Nephron (organoid): ENCODE results near the gene THADA.

Source experiments
- H3K27ac Mint-ChIP-seq, 3 experiments: 2 replicates each; pipeline ENCODE4 v1.8.0; 2020; ENCODE audit warnings: mixed read lengths in 3 of 3, mild to moderate bottlenecking in 2 of 3, moderate library complexity in 1 of 3
- H3K27me3 Mint-ChIP-seq: 2 replicates; pipeline ENCODE4 v1.8.0; 2021; ENCODE audit warnings: low read depth, mild to moderate bottlenecking, moderate library complexity, mixed read lengths
- H3K36me3 Mint-ChIP-seq: 2 replicates; pipeline ENCODE4 v1.8.0; 2020; ENCODE audit warnings: low read depth, mixed read lengths
- H3K4me1 Mint-ChIP-seq: 2 replicates; pipeline ENCODE4 v1.8.0; 2020; ENCODE audit warnings: mixed read lengths
- H3K4me3 Mint-ChIP-seq, 3 experiments: 2 replicates each; pipeline ENCODE4 v1.8.0; 2020; ENCODE audit warnings: mild to moderate bottlenecking in 3 of 3, mixed read lengths in 3 of 3, moderate library complexity in 2 of 3
- H3K9me3 Mint-ChIP-seq: 2 replicates; pipeline ENCODE4 v1.8.0; 2020; ENCODE audit warnings: mixed read lengths
- CTCF ChIP-seq, 3 experiments: fragments of 200-600 bp; sonication (generic); IDR thresholded peaks; one replicate each; pipeline ENCODE4 v1.5.0; 2021; ENCODE audit warnings: antibody characterized with exemption in 3 of 3; ENCODE audit not compliant: unreplicated experiment in 3 of 3

The THADA gene

GRCh38 chr2:43461453-43462073 is 134.3 kb downstream of the THADA start:
- Mint-ChIP-seq H3K4me1 (peaks cover 60% of the 10 kb centered on the region), H3K36me3 (peaks cover 4% of the 10 kb centered on the region), H3K4me3 (no peak overlapping the region), H3K9me3 (no peaks in the 10 kb centered on the region), H3K27me3 (no peaks in the 10 kb centered on the region), H3K27ac (peak overlapping the region; percentile 91 to 95 (median 94))
- TF ChIP-seq CTCF (IDR thresholded peaks at IDR 0.05; ENCODE audit: unreplicated experiment in 3 of 3), result no peak

DNA sequence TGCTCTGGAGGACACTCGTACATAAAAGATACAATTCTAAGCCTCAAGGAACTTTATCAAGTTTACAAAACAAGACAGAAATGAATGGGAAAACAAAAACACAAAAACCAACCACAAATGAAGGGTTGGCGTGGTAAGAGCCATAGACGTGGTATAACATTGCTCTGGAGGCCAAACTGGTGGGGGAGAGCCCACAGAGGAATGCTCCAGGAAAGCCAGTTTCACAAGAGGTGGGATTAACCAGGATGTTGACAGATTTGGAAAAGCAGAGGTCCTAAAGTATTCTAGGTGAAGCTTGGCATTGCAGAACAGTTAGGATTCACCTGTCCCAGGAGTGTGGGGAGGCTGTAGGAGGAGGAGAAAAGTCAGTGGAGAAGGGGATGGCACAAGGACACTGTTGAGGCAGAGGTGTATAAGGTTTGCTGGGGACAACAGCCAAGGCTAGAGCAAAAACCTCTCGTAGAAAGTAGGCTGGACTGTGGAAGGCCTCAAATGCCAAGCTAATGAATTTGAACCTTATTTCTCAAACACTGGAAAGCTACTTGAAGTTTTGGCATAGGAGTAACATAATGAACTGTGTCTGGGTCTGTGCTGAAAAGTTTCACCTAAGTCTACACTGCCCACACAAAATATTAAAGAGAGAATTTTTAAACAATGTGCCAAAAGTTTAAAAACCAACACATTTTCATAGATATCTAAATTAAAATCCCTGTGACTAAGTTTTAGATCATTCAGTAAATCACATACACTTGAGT is 135.1 kb downstream of the THADA start:
- peaks cover 55% of the 10 kb centered on the region for H3K4me1 Mint-ChIP-seq
- no peaks in the 10 kb centered on the region for H3K9me3 Mint-ChIP-seq
- peaks cover 2% of the 10 kb centered on the region for H3K36me3 Mint-ChIP-seq
- H3K4me3 Mint-ChIP-seq, result no peak overlapping the region
- no peaks in the 10 kb centered on the region for H3K27me3 Mint-ChIP-seq
- peak overlapping the region; percentile 91 to 95 (median 94) for H3K27ac Mint-ChIP-seq
- no peak for TF ChIP-seq CTCF (IDR thresholded peaks at IDR 0.05; ENCODE audit: unreplicated experiment in 3 of 3)

GRCh38 chr2:43460174-43460546 is 135.7 kb downstream of the THADA start:
- peak overlapping the region; percentile 91 to 95 (median 94) for H3K27ac Mint-ChIP-seq
- H3K4me1 Mint-ChIP-seq, result peaks cover 55% of the 10 kb centered on the region
- no peaks in the 10 kb centered on the region for H3K9me3 Mint-ChIP-seq
- H3K4me3 Mint-ChIP-seq, result no peak overlapping the region
- H3K36me3 Mint-ChIP-seq, result no peaks in the 10 kb centered on the region
- TF ChIP-seq CTCF (IDR thresholded peaks at IDR 0.05; ENCODE audit: unreplicated experiment in 3 of 3), result no peak
- H3K27me3 Mint-ChIP-seq, result no peaks in the 10 kb centered on the region

DNA sequence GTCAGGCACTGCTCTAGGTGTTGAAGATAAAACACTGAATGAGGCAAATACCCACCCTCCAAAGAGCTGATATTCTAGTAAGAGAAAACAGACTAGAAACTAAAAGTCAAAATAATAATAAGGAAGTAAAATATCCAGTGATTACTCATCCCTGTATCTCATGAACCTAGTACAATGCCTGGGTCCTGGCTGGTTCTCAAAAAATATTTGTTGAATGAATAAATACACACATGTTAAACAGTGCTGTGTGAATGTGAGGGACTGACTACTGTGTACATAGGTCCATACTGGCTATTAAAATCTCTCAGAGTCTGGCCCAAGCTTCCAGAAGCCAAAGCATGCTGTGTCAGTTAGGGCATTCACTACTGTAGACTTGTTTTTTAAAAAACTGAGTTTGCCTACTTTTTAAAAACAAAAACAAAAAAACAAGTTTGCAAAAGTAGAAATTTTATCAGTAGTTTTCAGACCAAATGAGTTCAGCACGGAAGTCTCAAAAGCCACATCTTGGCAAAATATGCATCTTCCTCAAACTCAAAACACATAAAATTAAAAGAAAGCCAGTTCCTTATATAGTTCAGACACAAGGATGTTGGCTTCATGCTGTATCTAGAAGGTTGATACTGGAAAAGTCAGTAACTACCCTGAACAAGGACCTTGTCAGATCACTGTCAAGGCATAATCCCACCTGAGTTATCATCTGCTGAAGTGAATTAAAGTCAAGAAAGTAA is 136.2 kb downstream of the THADA start:
- no peaks in the 10 kb centered on the region for H3K9me3 Mint-ChIP-seq
- peak overlapping the region; percentile 6 to 16 (median 10) for H3K27ac Mint-ChIP-seq
- no peaks in the 10 kb centered on the region for H3K27me3 Mint-ChIP-seq
- H3K36me3 Mint-ChIP-seq, result no peaks in the 10 kb centered on the region
- TF ChIP-seq CTCF (IDR thresholded peaks at IDR 0.05; ENCODE audit: unreplicated experiment in 3 of 3), result no peak
- H3K4me3 Mint-ChIP-seq, result no peak overlapping the region
- H3K4me1 Mint-ChIP-seq, result peaks cover 55% of the 10 kb centered on the region

DNA sequence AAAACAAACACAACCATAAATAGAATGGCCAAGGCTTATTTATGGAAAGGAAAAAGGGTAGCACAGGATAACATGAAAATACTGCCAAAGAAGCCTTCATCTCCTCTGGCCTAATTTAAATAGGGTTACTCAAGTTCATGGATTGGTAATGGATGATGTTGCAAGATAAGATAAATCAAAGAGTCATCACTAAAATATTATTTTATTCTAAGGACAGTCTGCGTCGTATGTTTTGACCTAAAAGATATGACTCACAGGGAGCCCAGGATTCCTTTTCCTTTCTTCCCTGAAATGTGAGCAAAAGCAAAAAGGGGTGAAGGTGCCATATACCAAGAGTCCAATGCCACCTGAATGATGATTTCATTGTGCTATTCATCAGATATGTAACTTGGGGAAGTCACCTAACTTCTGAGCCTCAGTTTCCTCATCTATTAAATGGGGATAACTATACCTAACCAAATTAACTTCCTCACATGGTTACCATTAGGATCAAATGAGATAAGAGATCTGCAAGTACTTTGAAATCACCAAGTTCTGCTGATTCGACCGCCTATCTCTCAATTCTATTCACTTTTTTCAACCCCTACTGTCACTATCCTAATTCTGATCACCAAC is 137.7 kb downstream of the THADA start:
- no peaks in the 10 kb centered on the region for H3K36me3 Mint-ChIP-seq
- H3K9me3 Mint-ChIP-seq, result no peaks in the 10 kb centered on the region
- peak overlapping the region; percentile 8 to 27 (median 8) for H3K27ac Mint-ChIP-seq
- H3K4me1 Mint-ChIP-seq, result peaks cover 50% of the 10 kb centered on the region
- no peak overlapping the region for H3K4me3 Mint-ChIP-seq
- no peaks in the 10 kb centered on the region for H3K27me3 Mint-ChIP-seq
- TF ChIP-seq CTCF (IDR thresholded peaks at IDR 0.05; ENCODE audit: unreplicated experiment in 3 of 3), result no peak
